HG03108 (cell line): ENCODE data around the gene LTB4R.
"Not testable (repeated sequence)": the region's sequence is repeated elsewhere in the genome, so short reads cannot be mapped to it uniquely, and the experiment has no call there.

ENCODE experiments used
- ATAC-seq: cut with Tn5 transposase; IDR thresholded peaks from one replicate; pipeline ENCODE4 v1.9.1; 2021; ENCODE audit warnings: moderate library complexity; ENCODE audit not compliant: unreplicated experiment

LTB4R gene

DNA sequence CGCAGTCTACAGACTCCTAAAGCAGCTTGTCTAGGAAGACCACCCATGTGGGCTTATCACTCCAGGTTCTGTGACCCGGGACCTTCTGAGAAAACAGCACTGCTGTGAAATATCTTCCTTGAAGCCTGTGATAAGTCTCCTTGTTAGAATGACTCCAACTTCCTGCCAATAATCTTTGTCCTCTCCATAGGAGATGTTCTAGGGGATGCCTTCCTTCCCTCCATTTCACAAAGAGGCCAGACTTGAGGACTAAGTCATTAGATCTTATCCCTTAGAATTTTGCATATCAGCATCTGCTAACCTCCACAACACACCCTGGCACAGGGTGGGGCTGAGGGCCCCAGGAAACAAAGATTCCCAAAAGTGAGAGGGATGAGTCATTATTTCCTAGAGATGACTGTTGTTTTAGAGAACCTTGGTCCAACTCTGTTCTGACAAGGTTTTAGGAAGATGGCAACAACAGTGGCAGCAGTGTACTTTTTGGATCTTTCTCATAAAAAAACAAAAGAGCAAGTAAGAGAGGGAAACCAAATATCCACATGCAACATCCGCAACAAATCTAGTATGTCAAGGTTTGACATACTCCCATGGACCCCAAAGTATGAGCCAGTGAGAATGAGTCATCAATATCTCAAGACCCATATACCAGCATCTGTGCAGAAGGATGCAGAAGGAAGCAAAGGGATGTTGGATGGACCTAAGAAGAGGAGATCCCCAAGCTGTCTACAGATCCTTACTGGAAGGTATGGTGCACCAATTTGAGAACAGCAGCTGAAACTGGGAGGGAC is 6.0 kb downstream of the LTB4R start:
- ATAC-seq: no peak

DNA sequence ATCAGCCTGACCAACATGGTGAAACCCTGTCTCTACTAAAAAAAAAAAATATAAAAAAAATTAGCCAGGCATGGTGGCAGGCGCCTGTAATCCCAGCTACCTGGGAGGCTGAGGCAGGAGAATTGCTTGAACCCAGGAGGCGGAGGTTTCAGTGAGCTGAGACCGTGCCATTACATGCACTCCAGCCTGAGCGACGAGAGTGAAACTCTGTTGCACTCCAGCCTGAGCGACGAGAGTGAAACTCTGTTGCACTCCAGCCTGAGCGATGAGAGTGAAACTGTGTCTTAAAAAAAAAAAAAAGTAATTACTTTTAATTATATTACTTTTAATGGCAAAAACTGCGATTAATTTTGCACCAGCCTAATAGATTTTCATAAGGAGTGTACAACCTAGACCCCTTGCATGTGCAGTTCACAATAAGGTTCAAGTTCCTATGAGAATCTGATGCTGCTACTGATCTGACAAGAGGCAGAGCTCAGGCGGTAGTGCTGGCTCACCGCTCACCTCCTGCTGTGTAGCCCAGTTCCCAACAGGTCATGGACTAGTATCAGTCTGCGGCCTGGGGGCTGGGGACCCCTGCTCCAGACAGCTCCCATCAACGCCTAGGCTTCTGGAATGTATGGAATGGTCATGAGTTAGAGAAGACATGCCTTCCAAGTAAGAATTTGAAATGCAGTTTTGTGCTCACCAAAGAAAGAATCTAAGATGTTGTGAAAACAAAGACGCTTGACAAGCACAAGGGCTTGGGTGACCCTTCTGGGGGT is 10.1 kb downstream of the LTB4R start:
- ATAC-seq: no peak

- no peak for ATAC-seq
Measured at GRCh38 chr14:24322672-24323071, 11.4 kb downstream of the LTB4R start.

DNA sequence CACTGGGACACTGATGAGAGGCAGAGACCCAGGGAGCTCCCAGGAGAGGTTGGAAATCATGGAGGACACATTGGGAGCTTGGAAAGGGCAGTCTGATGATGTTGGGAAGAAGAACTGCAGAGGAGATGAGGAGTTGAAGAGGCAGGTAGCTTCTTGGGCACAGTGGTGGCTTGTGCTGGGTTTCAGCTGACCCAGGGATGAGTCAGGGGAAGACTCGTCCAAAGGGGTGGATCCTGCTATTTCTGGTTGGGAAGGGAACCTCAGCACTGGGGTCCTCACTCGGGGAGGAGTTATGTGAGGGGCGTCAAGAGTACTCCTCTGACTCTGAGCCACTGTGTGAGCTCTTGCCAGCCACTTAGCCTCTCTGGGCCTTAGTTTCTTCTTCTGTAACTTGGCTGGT is 12.0 kb downstream of the LTB4R start:
- no peak for ATAC-seq

- ATAC-seq: no peak
Measured at GRCh38 chr14:24324024-24324423, 12.7 kb downstream of the LTB4R start.

DNA sequence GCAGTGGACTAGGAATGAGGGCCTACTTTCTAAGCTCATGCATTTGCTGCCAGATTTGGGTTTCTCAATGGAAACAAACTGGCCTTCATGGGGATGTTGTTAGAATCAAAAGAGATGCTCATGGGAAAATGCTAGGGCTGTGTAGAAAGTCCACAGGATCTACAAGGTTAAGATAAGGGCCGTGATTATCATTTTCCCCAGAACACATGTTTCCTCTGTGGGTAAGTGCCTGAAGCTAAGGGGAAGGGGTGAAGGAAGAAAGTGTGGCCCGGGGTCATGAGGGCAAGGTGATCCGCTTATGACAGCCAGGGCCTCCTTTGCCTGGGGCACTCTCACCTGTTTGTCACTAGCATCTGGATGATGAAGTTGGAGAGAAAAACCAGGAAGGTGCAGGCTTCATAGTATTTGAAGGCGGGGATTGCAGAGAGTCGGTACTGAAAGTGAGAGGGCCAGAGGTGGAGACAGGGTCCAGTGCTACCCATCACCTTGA is 13.8 kb downstream of the LTB4R start:
- no peak for ATAC-seq

GRCh38 chr14:24325963-24326362 is 14.7 kb downstream of the LTB4R start:
- no peak for ATAC-seq

DNA sequence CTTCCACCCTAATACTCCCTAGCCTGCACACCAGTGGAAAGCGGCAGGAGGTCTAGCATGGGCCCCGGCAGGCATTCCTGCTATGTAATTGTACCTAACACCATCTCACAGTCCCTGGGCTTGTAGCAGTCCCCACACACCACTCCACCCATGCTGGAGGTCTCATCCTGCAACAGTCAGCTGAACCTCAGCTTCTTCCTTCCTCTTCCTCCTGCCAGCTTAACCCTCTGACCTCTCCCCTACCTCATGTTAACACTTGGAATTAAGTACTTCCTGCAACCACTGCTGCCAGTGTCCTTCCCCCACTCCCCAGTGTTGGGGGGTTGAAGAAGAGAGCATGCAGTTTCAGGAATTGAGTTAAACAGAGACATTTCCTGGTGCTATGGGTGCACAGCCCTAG is 16.0 kb downstream of the LTB4R start:
- no peak for ATAC-seq

- not testable (repeated sequence) for ATAC-seq
Measured at GRCh38 chr14:24327914-24328313, 16.6 kb downstream of the LTB4R start.

DNA sequence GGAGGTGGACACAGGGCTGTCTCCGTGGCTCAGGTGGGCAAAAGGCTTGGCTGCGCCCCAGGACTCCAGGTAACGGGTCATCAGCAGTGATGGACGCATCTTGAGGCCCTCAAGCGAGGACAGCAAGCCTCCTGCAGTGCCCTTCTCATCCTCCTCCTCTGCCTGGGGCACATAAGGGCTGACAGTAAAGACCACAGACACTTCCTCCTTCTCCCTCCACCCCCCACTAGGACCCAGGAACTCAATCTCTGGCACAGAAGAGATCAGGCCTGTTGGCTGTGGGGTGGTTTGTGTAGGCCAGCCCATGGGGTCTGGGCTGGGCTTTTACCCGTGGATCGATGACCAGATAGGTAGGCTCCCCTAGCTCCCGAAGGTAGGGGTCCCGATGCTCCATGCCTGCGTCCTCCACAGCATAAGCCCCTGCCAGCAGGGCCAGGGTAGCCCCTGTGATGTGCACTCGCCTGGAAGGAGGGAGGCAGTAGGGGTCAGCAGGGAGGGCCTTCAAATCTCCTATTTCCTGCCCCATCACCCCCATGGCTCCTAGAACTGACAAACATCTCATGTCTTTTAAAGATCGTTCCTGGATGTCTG is 17.9 kb downstream of the LTB4R start:
- ATAC-seq: no peak

DNA sequence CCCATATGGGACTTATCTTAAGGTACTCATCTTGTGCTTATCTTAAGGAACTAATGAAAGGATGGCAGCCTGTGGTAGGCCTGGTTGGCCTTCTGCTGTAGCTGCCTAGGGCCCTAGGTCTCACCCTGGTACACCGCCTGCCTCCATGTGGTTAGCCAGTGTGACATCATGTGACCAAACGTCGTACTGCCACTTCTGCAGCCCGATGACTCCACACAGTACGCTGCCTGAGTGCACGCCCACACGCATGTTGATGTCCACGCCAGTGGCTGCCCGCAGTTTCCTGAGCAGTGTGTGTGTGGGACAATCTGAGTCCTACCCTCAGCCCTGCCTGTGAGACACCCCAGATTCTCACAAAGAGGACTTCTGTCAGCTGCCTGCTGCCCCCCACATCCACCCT is 18.4 kb downstream of the LTB4R start:
- ATAC-seq: no peak

DNA sequence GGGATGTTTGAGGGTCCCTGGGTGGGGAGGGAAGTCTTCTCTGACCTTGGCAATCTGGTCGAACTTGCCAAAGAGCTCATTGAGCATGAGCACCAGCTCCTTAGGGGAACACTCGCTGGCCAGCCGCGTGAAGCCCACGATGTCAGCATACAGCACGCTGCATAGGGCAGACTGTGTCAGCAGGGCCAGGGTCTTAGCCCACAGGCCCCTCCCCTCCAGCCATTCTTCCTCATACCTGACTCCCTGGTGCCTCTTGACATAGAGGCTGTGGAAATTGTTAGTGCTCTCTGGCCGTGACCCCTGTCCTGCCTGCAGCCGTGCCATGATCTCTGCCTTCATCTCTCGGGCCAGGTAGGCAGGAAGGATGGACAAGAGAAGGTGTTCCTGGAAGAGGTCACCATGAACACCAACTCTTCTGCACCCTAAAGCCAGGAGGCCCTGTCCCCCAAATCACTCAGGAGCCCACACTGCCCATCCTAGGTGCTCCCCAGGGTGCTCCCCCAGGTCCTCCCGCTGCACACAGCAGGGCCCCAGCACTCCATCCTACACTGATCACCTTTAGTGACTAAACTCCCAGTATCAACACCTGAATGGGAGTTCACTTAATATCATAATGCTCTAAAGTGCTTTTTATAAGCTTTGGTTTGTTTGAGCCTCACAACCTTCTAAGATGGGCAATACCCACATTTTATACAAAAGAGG is 19.8 kb downstream of the LTB4R start:
- ATAC-seq: no peak

DNA sequence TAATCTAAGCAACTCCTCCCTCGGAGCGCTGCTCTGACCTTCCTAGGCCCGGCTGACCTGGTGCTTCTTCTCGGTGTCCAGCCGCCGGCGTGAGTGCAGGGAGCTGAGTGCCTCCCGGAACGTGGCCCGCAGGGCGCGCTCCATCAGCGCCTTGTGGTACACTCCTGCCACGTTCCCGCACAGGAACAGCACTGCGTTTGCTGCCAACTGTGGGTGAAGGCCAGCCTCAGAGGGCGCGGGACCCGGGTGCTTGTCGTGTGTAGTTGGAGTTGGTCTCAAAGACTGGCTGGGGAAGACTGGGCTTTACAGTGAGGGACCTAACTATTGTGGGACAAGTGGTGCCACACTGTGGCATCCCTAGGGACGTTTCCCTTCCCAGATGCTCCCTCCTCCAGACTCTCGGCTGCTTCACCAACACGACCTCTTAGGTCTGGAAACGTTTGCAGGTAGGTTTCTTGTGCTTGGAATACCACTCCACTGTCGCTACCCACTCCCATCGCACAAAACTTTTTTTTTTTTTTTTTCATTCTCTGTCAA is 20.5 kb downstream of the LTB4R start:
- no peak for ATAC-seq

DNA sequence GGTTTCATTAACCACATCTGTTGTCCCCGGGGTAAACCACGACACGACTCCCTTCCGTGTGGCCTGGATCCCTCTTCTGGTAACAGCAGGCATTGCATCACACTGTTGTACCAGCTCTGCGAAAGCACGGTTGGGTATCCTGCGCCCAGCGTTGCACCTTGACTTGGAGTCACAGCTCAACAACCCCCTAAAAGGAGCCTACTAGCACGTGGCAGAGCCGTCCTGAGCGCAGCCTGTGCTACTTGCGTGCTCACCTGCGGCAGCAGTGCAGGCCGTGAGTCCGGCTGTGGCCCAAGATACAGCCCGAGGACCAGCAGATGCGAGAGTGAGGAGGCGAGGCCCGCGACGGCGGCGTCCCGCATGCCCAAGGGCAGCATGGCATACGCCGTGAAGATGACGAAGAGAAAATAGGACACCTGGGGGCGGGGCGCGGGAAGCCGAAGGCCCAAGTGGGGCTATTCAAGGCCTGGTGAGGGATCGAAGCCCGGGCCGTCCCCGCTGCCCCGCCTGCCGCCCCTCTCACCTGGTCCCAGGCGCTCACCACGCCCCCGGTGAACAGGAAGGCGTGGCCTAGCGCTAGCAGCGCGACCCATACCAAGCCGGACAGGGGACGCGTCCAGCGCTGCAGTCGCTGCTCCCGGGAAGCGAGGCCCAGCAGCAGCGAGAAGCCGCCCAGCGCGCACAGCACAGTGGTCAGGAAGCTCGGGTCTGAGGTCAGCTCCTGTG is 21.1 kb downstream of the LTB4R start:
- peak; percentile 64 for ATAC-seq

- ATAC-seq: no peak
Measured at GRCh38 chr14:24334431-24335291, 23.4 kb downstream of the LTB4R start, which contains the start of gene ADCY4. Gene ADCY4 (minus strand): TSS chr14:24335071. CDS start chr14:24334652, 419 bp downstream.

DNA sequence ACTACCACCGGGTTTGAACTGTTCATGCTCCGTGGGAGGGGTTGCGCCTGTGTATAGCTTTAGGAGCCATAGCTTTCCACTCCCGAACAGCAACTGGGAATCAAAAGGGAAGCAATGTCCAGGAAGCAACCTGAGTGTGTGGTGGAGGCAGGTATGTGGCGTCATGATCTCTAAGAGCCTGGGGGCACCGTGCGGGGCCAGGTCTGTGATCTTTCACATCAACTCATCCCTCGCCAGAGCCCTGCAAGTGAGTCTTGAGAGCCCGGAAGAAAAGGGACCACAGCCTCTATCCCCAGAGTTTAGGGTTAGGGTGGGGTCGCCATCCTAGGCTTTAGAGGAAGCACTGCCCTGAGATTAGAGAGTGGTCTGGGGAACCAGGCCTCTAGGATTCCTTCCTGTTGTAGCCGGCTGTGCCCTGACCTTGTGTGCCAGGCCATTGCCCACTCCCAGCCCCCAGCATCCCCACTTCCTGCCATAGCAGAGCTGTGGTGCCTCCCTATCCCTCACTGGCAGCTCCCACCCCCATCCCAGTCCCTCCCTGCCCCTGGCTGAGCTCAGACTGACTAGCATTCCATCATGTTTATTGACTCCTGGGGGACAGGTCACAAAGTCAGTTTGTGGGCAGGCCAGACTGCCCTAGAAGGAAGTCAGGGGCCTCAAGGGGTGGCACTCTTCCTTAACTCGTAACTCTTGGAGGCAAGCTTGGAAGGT is 24.3 kb downstream of the LTB4R start:
- ATAC-seq: no peak

- ATAC-seq: no peak
Measured at GRCh38 chr14:24337144-24337823, 26.0 kb downstream of the LTB4R start.

DNA sequence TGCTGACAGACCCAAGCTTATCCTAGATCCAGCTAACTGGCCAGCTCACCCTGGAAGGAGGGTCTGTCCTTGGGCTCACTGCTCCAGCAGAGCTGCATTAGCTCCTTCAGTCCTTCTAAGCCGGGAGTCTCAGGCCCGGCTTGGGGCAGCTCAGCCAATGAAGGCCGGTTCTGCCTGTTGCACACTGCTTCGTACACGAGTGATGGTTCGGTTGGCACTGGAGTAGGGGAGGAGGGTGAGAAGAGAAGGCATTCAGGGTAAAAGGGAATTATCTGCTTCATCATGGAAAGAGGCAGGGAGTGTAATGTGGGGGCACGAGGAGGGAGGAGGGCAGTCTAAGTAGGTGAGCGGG is 26.5 kb downstream of the LTB4R start:
- ATAC-seq: no peak
